Stimulated activated CD4-positive, alpha-beta T cell treated with anti-CD3 and anti-CD28 coated beads, Interleukin-4, amount 100 ng/mL, for 4 hours (primary cell): ENCODE data around the gene RASSF8.
A peak's percentile ranks its signal among the peaks of the same experiment; 100 is the strongest.

Experiments
- DNase-seq, 2 experiments: peaks; one replicate each; pipeline ENCODE4 v3.0.0-alpha.2; 2020

RASSF8 gene, protein sequence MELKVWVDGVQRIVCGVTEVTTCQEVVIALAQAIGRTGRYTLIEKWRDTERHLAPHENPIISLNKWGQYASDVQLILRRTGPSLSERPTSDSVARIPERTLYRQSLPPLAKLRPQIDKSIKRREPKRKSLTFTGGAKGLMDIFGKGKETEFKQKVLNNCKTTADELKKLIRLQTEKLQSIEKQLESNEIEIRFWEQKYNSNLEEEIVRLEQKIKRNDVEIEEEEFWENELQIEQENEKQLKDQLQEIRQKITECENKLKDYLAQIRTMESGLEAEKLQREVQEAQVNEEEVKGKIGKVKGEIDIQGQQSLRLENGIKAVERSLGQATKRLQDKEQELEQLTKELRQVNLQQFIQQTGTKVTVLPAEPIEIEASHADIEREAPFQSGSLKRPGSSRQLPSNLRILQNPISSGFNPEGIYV

DNA sequence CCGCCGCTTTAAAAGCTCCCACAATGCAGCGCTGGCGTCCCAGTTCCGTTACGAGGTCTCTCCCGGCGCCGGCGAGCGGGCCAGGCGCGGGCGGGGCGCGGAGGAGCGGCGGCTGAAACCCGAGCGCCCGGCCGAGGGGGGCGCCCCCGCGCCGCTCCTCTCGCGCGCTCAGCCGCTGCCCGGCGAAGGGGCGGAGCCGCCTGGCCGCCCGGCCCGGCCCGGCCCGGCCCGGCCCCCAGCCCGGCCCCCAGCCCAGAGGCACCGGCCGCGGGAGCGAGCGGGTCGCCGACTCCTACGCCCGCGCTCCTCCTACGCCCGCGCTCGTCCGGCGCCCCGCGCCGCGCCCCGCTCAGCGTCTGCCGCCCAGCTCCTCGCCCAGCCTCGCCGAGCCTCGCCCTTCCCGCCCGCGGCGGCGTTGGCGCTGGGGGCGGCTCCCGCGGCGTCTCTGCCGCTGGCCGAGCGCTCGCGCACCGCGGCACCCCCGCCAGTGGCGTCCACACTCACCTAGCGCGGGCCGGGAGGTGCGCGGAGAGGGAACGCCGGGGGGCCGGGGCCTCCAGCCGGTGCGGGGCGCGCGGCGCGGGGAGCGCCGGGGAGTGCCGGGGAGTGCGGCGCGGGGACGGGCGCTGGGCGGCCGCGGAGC lies at the start of gene RASSF8:
Gene RASSF8, plus strand, starts transcription at position 255 of the 643 bp plus-strand sequence. CDS start 96,662 bp downstream, outside the sequence.
- no peak for DNase-seq

DNA sequence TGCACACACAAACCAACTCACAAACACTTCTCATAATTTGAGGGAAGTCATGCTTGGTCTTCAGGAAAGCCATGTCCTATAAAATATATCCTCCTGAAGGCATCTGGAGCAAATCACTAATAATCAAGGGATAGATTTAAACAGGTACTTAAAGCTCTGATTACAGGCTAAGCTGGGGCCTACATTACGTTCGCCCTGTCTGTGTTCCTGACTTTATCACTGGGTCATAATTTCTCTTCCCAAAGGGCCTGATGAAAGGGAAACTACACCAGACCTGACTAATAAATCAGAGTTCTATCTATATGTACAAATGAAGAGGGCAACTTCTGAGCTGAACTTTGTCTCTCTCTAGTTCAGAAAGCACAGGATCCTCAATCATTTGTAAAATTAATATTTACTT lies 43.9 kb upstream of the RASSF8 start:
- no peak for DNase-seq

DNA sequence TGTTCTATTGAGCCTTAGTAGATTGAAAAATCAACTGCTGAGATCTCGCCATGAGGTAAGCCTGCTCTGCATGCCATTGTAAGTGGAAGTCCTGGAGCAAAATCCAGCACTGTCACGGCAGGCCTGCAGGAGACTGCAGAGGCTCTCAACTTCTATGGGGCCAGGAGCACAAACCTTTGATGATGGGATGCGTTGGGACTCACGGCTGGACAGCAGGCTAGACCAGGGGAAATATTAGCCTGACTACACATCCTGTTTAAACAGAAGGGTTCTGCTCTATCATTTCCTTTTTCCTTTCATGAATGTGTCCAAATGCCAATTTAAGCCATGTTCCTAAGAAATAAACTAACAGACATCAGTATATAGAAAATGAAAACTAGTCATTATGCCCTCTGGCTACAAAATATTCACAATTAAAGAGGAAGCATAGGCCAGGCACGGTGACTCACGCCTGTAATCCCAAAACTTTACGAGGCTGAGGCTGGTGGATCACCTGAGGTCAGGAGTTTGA lies 33.9 kb upstream of the RASSF8 start:
- DNase-seq = no peak

DNA sequence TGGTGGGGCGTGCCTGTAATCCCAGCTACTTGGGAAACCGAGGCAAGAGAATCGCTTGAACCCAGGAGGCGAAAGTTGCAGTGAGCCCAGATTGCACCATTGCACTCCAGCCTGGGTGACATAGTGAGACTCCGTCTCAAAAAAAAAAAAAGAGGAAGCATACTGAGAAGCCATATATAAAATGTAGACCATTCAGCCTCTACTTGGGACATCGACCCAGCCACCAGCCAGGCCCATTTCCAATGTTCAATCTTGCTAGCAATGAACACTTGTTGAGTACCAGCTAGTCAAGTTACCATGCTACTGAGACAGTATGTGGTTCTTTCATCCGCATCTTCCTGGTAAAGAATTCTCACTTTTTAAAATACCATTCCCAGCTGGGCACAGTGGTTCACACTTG lies 33.4 kb upstream of the RASSF8 start:
- DNase-seq = no peak

DNA sequence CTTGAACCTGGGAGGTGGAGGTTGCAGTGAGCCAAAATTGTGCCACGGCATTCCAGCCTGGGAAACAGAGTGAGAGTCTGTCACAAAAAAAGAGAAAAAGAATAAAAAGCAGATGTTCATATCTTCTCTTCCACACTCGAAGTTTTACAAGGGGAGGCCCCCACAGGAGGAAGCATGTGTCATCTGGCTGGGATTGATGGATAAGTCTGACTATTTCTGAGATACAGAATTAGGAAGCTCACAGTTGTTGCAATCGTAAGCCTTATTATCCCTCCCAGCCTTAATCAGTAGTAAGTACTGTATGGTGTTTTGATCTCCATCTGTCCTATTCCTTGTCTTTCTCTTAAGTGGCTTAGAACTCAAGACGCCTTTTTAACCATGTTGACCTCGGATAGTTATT lies 31.9 kb upstream of the RASSF8 start:
- no peak for DNase-seq

DNA sequence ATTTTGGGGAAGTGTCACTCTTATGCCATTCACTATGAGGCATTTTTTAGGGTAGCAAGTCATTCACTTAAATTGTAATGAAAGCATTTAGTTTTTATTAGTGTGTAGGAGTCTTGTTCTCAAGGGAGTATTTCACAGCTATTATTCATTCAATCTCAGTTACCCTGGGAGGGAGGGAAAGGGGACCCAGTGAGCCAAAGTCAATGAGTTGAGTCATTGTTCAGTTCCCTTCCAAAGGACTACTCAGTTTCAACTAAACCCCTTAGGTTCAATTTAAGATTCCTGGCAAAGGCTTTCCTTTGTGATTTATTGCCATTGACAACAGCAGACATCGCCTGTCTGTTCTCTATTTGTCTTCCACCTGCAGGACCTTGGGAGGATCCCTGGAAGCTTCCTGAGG lies 29.3 kb upstream of the RASSF8 start:
- no peak for DNase-seq

DNA sequence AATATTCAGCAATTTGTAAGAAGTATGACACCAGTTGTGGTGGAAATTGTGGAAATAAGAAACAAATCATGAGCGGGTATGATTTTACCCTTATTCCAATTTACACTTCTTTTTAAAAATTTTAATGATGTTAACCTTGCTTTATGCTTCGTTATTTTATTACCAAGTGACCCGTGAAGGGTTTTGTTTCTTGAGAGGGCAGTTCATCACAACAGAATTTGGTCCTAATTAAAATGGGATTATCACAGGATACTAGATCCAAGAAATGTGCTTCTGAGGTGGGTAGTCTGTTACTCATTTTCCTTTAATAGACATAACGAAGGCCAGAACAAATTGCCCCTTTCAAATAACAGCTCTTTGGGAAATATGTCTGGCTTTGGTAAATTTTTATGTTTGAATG lies 25.5 kb upstream of the RASSF8 start:
- no peak for DNase-seq

DNA sequence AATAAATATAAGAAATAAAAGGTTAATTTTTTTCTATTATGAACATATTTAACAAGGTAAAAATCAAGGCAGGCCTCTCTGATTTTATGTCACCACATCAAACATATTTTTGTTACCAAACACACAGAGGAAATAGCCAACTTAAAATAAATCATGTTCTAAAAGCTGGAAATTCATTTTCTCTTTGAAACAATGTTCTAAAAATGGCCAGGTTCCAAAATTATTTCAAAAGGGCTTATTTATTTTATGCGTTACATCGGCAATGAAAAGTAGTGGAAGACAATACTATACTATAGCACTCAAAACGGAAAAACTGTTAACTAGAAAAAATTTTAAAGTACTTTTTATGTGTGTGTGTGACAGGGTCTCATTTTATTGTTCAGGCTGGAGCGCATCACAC lies 24.0 kb upstream of the RASSF8 start:
- DNase-seq = no peak

DNA sequence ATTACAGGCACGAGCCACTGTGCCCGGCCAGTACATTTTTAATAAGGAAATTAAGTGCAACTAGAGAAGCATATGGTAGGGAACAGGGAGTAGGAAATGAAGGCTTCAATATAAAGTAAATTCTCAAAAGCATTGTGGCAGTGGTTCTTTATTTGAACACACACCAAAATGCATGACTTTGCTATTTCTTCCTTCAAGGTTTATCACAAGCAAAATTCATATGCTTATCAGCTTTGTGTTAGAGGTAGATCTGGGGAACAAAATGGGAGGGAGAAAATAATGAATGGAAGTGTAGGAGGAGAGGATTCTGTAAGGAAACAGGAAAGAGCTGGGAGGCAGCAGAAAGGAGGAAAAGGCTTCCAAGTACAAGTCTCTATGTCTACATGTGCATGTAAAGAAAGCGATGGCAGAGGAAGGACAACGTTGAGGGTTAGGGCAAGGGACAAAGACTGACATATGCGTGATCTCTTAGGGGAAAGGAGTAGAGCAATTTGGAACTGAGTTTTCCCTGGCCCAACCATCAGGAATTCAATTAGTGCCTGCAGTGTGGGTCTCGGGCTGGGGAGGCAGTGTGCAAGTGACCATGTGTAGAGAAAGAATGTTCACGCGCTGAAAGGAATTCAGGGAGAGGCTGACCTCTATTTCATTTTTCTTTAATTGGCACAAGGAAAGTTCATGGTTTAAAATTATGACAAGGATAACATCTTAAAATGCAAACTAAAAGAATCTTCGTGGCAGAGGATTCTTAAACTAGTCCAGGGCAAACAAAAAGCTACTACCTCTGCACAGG lies 22.9 kb upstream of the RASSF8 start:
- DNase-seq = no peak

DNA sequence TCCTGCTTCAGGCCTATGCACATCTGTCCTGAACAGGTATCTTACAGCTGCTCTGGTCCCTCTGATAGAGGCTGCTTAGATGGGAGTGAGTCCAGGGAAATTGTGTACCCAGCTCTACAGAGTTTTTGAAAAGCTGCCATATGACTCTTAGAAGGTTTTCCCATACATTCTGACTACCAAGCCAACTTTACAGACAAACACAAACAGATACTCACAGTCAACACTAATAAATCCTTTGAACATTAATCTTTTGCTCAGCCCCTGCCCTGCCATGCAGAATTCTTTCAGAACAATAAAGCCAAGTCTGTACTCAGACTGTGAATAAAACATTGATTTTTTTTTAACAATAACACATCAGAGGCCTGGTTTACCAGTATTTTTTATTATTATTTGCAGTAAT lies 21.4 kb upstream of the RASSF8 start:
- no peak for DNase-seq

DNA sequence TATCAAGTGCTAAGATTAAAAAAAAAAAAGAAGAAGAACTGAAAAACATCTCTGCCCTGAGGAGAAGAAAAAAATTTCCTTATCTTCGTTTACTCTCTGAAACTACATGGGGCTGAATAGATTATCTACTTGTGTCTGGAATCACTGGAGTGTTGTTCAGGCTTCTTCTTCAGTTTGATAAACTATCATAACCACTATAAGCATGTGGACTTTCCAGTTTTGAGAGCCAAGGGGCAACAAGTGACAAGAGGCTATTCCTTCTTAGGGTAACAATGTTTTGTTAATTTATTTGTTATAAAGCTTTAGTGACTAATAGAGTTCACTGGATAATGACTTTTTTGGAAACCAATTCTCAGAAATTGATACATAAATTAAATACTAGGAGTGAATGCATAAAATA lies 19.9 kb upstream of the RASSF8 start:
- DNase-seq = no peak

DNA sequence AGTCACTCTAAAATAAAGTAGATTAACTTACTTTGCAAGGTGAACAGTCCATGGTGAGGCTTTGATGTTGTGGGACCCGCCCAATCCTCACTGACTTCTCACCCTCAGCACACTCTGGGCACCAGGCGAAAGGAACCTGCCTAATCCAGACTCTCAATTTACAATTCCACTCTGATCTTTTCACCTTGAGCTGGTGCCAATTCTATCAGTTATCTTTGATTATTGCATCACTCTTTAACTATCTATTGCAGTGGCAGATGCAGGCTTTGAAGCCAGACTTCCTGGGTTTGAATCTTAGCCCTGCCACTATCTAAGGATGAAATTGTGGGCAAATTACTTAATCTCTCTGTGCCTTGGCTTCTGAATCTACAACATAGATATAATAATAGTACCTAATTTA lies 18.9 kb upstream of the RASSF8 start:
- DNase-seq = no peak

DNA sequence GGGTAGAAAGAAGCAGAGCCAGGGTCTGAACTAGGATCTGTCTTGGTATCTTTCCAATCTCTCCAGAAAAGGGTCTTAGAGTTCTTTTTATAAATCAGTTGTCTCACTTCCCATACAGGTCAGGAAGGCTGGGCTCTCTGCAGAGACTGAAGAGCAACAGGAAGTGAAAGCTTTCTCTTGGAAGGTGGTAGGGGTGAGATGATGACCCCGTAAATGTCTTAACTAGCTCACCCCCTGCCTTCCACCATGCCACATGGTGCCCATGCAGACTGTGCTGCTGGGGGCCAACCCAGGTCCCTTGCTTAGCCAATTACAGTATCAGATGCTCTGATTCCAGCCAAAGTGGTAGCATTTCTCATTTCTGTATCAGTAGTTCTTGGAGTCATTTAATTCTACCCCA lies 17.6 kb upstream of the RASSF8 start:
- DNase-seq = no peak

DNA sequence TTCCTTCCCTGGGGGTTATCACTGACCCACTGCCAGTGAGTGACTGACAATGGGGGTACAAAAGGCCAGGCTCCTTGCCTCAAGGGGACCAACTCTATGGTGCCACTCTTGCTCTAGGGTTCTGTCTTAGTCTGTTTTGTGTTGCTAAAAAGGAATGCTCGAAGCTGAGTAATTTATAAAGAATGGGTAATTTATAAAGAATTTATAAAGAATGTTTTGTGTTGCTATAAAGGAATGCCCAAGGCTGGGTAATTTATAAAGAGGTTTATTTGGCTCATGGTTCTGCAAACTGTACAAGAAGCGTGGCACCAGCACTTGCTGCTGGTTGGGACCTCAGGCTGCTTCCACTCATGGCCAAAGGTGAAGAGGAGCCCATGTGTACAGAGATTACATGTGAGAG lies 15.8 kb upstream of the RASSF8 start:
- DNase-seq = no peak

DNA sequence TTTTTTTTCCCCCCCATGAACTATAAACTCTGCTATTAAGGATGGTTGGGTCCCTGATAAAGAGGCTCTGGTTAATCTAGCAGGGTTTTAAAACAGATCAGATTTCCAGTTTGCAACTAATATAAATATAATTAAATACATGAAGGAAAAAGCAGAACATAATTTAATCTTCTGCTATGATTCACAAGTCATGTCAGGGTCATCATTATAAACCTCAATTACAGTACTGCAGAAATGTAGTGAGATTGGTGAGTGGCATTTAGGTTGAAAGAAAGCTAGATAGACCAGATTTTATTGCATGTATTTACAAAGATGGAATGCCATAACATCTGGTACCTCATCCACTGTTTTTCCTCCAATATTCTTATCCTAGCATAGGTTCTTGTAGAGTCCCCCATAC lies 14.5 kb upstream of the RASSF8 start:
- DNase-seq = no peak

DNA sequence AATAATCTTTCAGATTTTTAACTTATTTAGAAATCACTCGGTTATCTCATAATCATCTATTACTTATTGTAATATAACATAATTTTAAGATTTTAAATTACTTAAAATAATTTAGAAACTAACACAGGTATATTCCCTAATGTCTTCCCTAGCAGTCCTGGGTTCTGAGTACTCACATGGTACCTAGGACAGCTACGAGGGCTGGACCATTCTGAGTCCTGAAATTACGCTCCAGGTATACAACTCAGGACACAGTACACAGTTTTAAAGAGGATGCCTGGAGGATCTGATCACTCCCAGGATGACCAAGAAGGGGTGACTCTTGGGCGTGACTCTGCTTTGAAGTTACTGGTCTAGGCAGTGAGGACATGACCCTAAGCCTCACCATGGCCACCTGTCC lies 9.1 kb upstream of the RASSF8 start:
- no peak for DNase-seq

DNA sequence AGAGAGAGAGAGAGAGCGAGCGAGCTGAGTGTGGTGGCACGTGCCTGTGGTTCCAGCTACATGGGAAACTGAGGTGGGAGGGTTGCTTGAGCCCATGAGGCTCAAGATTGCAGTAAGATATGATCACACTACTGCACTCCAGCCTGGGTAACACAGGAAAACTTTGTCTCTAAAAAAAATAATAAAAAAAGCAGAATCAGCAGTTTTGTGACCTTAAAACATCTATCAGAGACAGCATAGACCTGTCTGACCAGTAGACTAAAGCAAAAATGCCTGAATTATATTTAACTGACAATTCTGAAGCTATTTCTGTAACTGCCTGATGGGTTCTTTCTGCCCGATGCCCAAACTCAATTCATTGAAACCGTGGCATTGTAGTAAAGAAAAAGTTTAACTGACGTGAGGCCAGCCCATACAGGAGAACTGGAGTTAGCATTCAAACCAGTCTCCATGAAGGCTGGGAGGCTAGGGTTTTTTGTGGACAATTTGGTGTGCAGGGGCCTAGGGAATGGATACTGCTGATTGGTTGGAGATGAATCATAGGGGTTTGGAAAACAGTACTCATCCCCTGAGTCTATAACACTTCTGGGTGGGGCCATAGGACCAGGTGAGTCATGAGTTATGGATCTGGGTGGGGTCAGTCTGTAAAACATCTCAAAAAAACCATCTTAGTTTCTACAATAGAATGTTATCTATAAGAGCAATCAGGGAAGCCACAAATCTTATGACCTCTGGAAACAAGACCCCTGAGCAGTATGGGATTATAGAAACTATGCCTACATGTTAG lies 8.0 kb upstream of the RASSF8 start:
- DNase-seq = no peak

DNA sequence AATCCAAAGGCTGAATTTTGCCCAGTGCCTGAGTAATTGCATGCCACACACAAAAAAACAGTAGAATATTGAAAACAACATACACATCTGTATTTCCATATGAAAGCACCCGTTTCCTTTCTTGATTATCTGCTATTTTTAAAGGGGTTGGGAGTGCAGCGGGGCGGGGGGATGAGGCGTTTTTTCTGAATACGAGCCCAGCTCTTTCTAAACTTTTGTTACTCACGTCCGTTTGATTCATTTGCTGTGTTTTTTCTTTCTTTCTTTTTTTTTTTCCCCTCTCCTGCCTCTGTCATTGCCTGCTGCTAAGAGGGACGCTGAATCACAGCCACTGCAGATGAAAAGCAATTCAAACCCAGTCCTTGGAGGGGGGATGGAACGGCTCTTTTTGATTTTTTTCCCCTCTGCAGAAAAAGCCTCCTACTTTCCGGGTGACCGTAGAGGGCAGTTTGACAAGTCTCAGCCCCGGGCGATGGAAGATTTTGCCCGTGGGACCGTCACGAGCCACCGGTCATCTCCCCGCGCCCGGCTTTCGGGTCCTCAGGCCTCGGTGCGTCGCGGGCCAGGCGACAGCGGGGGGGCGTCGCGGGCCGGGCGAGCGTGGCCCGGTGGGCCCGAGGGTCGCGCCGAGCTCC lies 572 bp upstream of the RASSF8 start:
- peak in 1 of 2 experiments; percentile 3 for DNase-seq

DNA sequence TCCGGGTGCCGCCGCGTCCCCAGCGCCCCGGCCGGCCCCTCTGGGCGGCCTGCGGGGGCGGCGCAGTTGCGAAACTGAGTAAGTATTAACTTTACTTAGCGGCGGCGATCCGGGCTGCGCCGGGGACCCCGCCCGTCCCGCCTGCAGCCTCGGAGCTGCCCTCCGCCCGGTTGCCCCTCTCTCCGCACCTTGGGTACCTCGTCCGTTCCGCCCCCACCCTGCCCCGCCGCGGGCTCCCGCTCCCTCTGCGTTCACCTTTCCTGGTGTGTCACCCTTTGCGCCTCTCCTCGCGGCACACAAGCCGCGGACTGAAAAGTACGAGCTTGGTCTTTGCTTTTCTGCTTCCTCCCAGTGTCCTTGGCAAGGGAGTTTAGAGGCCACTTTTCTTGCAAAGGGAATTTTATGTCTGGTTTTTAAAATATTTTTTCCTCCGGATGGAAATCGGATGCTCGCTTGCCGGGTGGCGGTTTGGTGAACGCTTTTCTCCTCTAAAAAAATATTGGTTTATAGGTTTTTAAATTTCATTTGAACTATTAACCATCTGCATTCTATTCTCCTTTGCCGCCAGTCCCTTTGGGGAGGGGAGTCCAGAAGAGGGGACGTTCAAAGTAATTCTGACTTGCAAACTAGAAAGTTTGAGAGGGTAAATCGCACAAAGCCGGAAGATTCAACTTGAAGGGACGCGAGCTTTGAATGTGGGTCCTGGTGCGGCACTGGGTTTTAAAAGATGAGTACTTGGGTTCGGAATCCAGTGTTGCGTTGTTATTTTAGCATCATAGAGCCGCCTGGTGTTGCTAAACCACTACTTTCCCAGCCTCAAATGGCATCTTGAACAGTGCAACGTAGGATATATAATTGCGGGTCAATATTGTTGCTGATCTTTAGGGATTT lies 834 bp downstream of the RASSF8 start:
- DNase-seq = no peak

DNA sequence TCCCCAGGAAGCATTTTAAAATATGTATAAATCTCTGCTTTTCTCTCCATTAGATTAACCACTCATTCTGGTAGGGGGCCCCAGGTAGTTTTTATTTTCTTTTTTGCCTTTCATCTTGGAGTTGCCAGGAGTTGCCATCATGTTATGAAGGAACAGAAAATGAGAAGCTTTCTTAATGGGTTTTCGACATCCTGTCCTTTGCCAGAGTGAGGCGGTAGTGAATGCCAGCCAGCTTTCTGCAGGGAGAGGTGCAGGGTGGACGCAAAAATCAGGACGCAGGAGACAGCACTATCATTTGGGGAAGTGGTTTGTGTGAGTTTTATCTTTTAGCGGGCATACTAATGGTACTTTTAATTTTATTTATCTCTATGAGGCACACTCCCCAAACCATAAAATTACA lies 1.7 kb downstream of the RASSF8 start:
- DNase-seq = no peak

DNA sequence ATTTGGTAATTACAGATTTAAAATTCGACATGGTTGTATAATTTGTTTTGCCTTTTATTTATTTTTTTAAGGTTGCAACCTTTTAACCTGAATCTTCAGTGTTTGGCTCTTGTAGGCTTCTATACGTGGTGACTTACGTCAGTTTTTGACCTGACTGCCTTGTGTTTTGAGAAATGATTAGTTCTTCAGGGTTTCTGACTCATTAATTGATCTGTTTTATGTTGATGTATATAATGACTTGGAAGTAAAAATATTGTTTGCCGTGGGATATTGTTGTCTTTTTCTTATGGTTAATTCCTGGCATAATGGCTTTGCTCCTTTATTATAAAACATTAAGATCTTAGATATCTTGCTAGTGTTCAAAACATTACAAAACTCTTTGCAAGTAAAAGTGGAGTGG lies 2.5 kb downstream of the RASSF8 start:
- DNase-seq = no peak
